ENCODE results near the gene RING1.

Gene RING1

GRCh38 chr6:33164665-33165373 is 43.5 kb upstream of the RING1 start:
- Histone ChIP-seq H3K36me3 (ENCODE audit: insufficient read depth, low read length) (no peaks in the 10 kb centered on the region), H3F3A (ENCODE audit: insufficient read depth, low read length) (no peaks in the 10 kb centered on the region), H3K79me2 (ENCODE audit: insufficient read depth, low read length) (no peaks in the 10 kb centered on the region), H3K4me1 (ENCODE audit: insufficient read depth, low read length, severe bottlenecking) (peaks cover 6% of the 10 kb centered on the region), H3K27ac (ENCODE audit: low read depth, low read length, poor library complexity, severe bottlenecking) (no peak overlapping the region), H3K9ac (ENCODE audit: low read length) (no peak overlapping the region), H3K4me3 (ENCODE audit: low read depth, low read length, poor library complexity, severe bottlenecking) (no peak overlapping the region), H3K9me3 (ENCODE audit: low read length) (no peaks in the 10 kb centered on the region), H2AFZ (ENCODE audit: low read length) (no peak overlapping the region), H3K27me3 (ENCODE audit: insufficient read depth, low read length) (no peaks in the 10 kb centered on the region), H4K20me1 (ENCODE audit: insufficient read depth, low read length) (no peaks in the 10 kb centered on the region), H3K9me2 (ENCODE audit: low read depth, low read length) (no peaks in the 10 kb centered on the region), H3K4me2 (ENCODE audit: low read length) (no peak overlapping the region)
- TF ChIP-seq EZH2 (IDR thresholded peaks at IDR 0.05; ENCODE audit: borderline replicate concordance, low read length) = no peak
- TF ChIP-seq, protein P1, sequence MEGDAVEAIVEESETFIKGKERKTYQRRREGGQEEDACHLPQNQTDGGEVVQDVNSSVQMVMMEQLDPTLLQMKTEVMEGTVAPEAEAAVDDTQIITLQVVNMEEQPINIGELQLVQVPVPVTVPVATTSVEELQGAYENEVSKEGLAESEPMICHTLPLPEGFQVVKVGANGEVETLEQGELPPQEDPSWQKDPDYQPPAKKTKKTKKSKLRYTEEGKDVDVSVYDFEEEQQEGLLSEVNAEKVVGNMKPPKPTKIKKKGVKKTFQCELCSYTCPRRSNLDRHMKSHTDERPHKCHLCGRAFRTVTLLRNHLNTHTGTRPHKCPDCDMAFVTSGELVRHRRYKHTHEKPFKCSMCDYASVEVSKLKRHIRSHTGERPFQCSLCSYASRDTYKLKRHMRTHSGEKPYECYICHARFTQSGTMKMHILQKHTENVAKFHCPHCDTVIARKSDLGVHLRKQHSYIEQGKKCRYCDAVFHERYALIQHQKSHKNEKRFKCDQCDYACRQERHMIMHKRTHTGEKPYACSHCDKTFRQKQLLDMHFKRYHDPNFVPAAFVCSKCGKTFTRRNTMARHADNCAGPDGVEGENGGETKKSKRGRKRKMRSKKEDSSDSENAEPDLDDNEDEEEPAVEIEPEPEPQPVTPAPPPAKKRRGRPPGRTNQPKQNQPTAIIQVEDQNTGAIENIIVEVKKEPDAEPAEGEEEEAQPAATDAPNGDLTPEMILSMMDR (IDR thresholded peaks at IDR 0.05; ENCODE audit: low read length) = no peak

DNA sequence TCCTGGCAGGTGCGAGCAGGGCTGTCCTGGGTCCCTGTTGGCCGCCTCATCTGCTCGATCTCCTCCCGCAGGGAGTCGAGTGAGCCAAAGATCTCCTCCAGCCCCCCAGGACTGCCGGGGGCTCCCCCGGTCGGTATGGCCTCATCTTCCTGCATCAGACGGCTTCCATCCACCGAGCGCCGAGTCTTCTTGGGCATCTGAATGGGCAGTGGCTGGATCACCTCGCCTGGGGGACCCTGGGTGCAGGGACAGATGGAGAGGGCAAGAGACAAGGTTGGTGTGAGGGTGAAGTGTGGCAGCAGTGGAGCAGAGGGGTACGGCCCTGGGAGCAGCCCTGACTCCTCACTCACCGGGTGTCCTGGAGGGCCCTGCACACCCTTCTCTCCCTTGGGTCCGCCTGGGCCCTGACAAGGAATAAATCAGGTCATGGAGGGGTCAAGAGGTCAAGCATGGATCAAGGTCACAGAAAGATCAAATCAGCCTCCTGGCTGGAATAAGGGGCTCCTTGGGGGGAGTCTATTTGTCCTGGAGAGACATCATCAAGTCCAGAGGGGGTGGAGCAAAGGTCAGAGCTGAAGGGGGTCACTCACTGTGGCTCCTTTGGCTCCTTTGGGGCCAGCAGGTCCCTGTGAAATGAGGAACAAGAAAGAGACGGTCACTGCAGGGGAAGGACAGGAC is 42.6 kb upstream of the RING1 start:
- Histone ChIP-seq H2AFZ (ENCODE audit: low read length) (no peak overlapping the region), H3K79me2 (ENCODE audit: insufficient read depth, low read length) (no peaks in the 10 kb centered on the region), H3K9me2 (ENCODE audit: low read depth, low read length) (no peaks in the 10 kb centered on the region), H3K9me3 (ENCODE audit: low read length) (no peaks in the 10 kb centered on the region), H3K4me2 (ENCODE audit: low read length) (no peak overlapping the region), H3K27ac (ENCODE audit: low read depth, low read length, poor library complexity, severe bottlenecking) (no peak overlapping the region), H3F3A (ENCODE audit: insufficient read depth, low read length) (no peaks in the 10 kb centered on the region), H4K20me1 (ENCODE audit: insufficient read depth, low read length) (no peaks in the 10 kb centered on the region), H3K4me3 (ENCODE audit: low read depth, low read length, poor library complexity, severe bottlenecking) (no peak overlapping the region), H3K27me3 (ENCODE audit: insufficient read depth, low read length) (no peaks in the 10 kb centered on the region), H3K36me3 (ENCODE audit: insufficient read depth, low read length) (no peaks in the 10 kb centered on the region), H3K4me1 (ENCODE audit: insufficient read depth, low read length, severe bottlenecking) (peaks cover 6% of the 10 kb centered on the region), H3K9ac (ENCODE audit: low read length) (no peak overlapping the region)
- no peak for TF ChIP-seq EZH2 (IDR thresholded peaks at IDR 0.05; ENCODE audit: borderline replicate concordance, low read length)
- TF ChIP-seq, protein P1 (IDR thresholded peaks at IDR 0.05; ENCODE audit: low read length) = no peak

DNA sequence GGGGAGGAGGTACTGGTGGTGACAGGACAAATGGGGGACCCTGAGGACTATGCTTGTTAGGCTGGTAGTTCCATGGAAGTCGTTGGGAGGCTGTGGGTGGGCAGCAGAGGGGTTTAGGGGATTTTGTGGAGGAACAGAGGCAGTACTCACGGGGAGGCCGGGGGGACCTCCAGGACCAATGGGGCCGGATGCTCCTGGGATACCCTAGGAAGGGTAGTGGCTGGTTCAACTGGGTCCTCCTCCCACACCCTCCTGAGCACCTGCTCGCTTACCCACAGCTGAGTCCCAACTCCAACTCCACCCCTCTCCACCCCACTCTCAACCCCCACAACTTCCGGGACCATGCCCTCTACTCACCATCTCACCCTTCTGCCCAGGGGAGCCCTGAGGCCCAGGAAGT is 41.9 kb upstream of the RING1 start:
- Histone ChIP-seq H3K4me3 (ENCODE audit: low read depth, low read length, poor library complexity, severe bottlenecking) (no peak overlapping the region), H3K27me3 (ENCODE audit: insufficient read depth, low read length) (no peaks in the 10 kb centered on the region), H3F3A (ENCODE audit: insufficient read depth, low read length) (no peaks in the 10 kb centered on the region), H3K79me2 (ENCODE audit: insufficient read depth, low read length) (no peaks in the 10 kb centered on the region), H2AFZ (ENCODE audit: low read length) (no peak overlapping the region), H3K9ac (ENCODE audit: low read length) (no peak overlapping the region), H3K27ac (ENCODE audit: low read depth, low read length, poor library complexity, severe bottlenecking) (no peak overlapping the region), H3K9me2 (ENCODE audit: low read depth, low read length) (no peaks in the 10 kb centered on the region), H3K4me2 (ENCODE audit: low read length) (no peak overlapping the region), H3K4me1 (ENCODE audit: insufficient read depth, low read length, severe bottlenecking) (peaks cover 6% of the 10 kb centered on the region), H3K36me3 (ENCODE audit: insufficient read depth, low read length) (no peaks in the 10 kb centered on the region), H3K9me3 (ENCODE audit: low read length) (no peaks in the 10 kb centered on the region), H4K20me1 (ENCODE audit: insufficient read depth, low read length) (no peaks in the 10 kb centered on the region)
- no peak for TF ChIP-seq EZH2 (IDR thresholded peaks at IDR 0.05; ENCODE audit: borderline replicate concordance, low read length)
- TF ChIP-seq, protein P1 (IDR thresholded peaks at IDR 0.05; ENCODE audit: low read length) = no peak
